K562 (cell line): ENCODE measurements around the gene TEX14. TPM values are rescaled to one million over a fixed set of nuclear protein-coding genes. Genes with fewer than 3 reads are reported as not detected.

Experiments
- ARID2 ChIP-seq: fragments of 450-650 bp; IDR thresholded peaks from 2 replicates; pipeline ENCODE4 v1.6.1; 2017; ENCODE audit warnings: antibody characterized with exemption, mild to moderate bottlenecking
- E2F3 ChIP-seq: fragments of 250-450 bp; sonication (Bioruptor Pico); IDR thresholded peaks from 2 replicates; pipeline ENCODE4 v1.4.0; 2020; ENCODE audit warnings: mild to moderate bottlenecking
- HOMEZ ChIP-seq: fragments of 250-450 bp; sonication (Bioruptor Pico); IDR thresholded peaks from 2 replicates; pipeline ENCODE4 v1.4.0; 2020; ENCODE audit warnings: mild to moderate bottlenecking, moderate library complexity
- NONO ChIP-seq, 2 experiments: fragments of 200-400 bp in 1 of 2; fragments of 450-650 bp in 1 of 2; formaldehyde crosslinking in 1 of 2; IDR thresholded peaks; 2 replicates each; pipeline ENCODE4 v1.6.1; 2017; ENCODE audit warnings: low read depth in 2 of 2, mild to moderate bottlenecking in 2 of 2, moderate library complexity in 2 of 2, low read length in 1 of 2
- OTX1 ChIP-seq: fragments of 450-650 bp; formaldehyde crosslinking; IDR thresholded peaks from 2 replicates; pipeline ENCODE4 v1.4.0; 2022; ENCODE audit warnings: mild to moderate bottlenecking
- POLR2B ChIP-seq: fragments of 450-650 bp; IDR thresholded peaks from 2 replicates; pipeline ENCODE4 v1.6.1; 2018; ENCODE audit warnings: low read depth; ENCODE audit not compliant: partially characterized antibody
- POLR2H ChIP-seq: IDR thresholded peaks from 2 replicates; pipeline ENCODE4 v1.6.1; 2016; ENCODE audit warnings: missing genetic modification characterization, low read depth, mild to moderate bottlenecking, control low read depth, missing compliant biosample characterization, moderate library complexity
- RERE ChIP-seq: sonication (generic); formaldehyde crosslinking; IDR thresholded peaks from 2 replicates; pipeline ENCODE4 v1.8.0; 2023; ENCODE audit warnings: missing genetic modification reagents, mild to moderate bottlenecking, borderline replicate concordance
- RNF2 ChIP-seq: sonication (generic); IDR thresholded peaks from 2 replicates; pipeline ENCODE4 v1.6.1; 2016
- SLC30A9 ChIP-seq: fragments of 250-450 bp; sonication (Bioruptor Pico); IDR thresholded peaks from 2 replicates; pipeline ENCODE4 v1.8.0; 2022; ENCODE audit warnings: mild to moderate bottlenecking, moderate library complexity
- STAT5B ChIP-seq: fragments of 250-450 bp; sonication (Bioruptor Pico); IDR thresholded peaks from 2 replicates; pipeline ENCODE4 v1.8.0; 2021; ENCODE audit warnings: mild to moderate bottlenecking, inconsistent platforms
- ZBTB34 ChIP-seq: fragments of 250-450 bp; sonication (Bioruptor Pico); IDR thresholded peaks from 2 replicates; pipeline ENCODE4 v1.8.0; 2021; ENCODE audit warnings: mild to moderate bottlenecking, moderate library complexity
- ZKSCAN3 ChIP-seq: fragments of 250-450 bp; sonication (Bioruptor Pico); IDR thresholded peaks from 2 replicates; pipeline ENCODE4 v1.4.0; 2020
- ZNF740 ChIP-seq, 3 experiments: fragments of 200-800 bp in 1 of 3; sonication (Bioruptor generic) in 1 of 3; sonication (generic) in 1 of 3; formaldehyde crosslinking in 1 of 3; IDR thresholded peaks; 2 replicates each; pipeline versions ENCODE4 v1.6.1 to v1.8.0; 2016 to 2022; ENCODE audit warnings: mild to moderate bottlenecking in 2 of 3, missing compliant biosample characterization in 2 of 3, missing genetic modification characterization in 2 of 3, missing genetic modification reagents in 1 of 3
- polyA plus RNA-seq, 8 experiments: library from polyadenylated mRNA; depleted of rRNA in 4 of 8; stranded (reverse) in 5 of 8; unstranded in 3 of 8; fragments of >200 nt; fragmentation: Nextera tagmentation in 2 of 8; fragmentation: Illumina TruSeq in 1 of 8; extraction: Ambion mirVana in 2 of 8; extraction: Trizol in 1 of 8; gene quantifications; 2 replicates each; pipeline versions ENCODE4 v1.2.1 to v1.2.3, GENCODE V29; 2011 to 2014; ENCODE audit warnings: inconsistent platforms in 1 of 8, missing spikeins in 1 of 8
- total RNA-seq, 7 experiments: library from RNA; depleted of rRNA in 6 of 7; stranded (reverse); fragments of >200 nt in 6 of 7; fragmentation: Illumina TruSeq in 2 of 7; extraction: Trizol in 2 of 7; gene quantifications; 2 replicates each; pipeline versions ENCODE4 v1.2.1 to v1.2.3, GENCODE V29; 2011 to 2021; ENCODE audit warnings: low replicate concordance in 1 of 7

The TEX14 gene
- total and polyA plus RNA-seq, 9 of the 15 experiments (the other 6 are each of a cell fraction or from before 2014, with no cell fraction given) = 0.05 to 0.12 (median 0.09) TPM; not detected in 1

- peak; percentile 92; the same call in 1 of the 2 replicates for TF ChIP-seq RERE (CRISPR knock-in tag)
- TF ChIP-seq ZBTB34 (CRISPR knock-in tag) = peak; percentile 75
- no peak for TF ChIP-seq ZKSCAN3 (CRISPR knock-in tag)
- peak; percentile 99 for TF ChIP-seq POLR2H
- TF ChIP-seq ARID2 = peak; percentile 74
- no peak for TF ChIP-seq SLC30A9 (CRISPR knock-in tag)
- TF ChIP-seq RNF2 = peak; percentile 100
- TF ChIP-seq NONO (IDR thresholded peaks at IDR 0.05; ENCODE audit: low read depth in 2 of 2, low read length in 1 of 2) = peak; percentile 86 to 89
- TF ChIP-seq HOMEZ = no peak
- no peak for TF ChIP-seq E2F3 (CRISPR knock-in tag)
- no peak for TF ChIP-seq STAT5B
- no peak for TF ChIP-seq ZNF740 (CRISPR knock-in tag; IDR thresholded peaks at IDR 0.05)
- TF ChIP-seq ZNF740 (tag; IDR thresholded peaks at IDR 0.05) = no peak
- TF ChIP-seq OTX1 (CRISPR knock-in tag) = peak; percentile 100
- peak; percentile 100 for TF ChIP-seq POLR2B
These were observed 60.1 kb downstream of the TEX14 start (continued) for GRCh38 chr17:58631523-58632323.
